HCT116 (cell line): ENCODE data around the gene PRKACG. TPM values are rescaled to one million over a fixed set of nuclear protein-coding genes. Genes with fewer than 3 reads are reported as not detected.

Source experiments
- ATAC-seq: fragments of 200-7000 bp; cut with Tn5 transposase; 2 replicates; pipeline ENCODE4 v1.9.1; 2020; ENCODE audit warnings: mild to moderate bottlenecking, moderate library complexity
- BruUV-seq: library from RNA; stranded (reverse); fragments of 400-500 nt; replicated peaks from 2 replicates; lab custom pipeline; 2021; lab: Mats Ljungman, UMichigan
- CTCF ChIA-PET: fragments of 300-600 bp; sonication (Branson Sonifier 250); formaldehyde crosslinking; loops from one replicate; lab custom pipeline; 2021; ENCODE audit warnings: antibody characterized with exemption; lab: Charles Lee
- POLR2A ChIA-PET: fragments of 300-600, 350-600 bp; sonication (Branson Sonifier 250); formaldehyde crosslinking; loops from one replicate; lab custom pipeline; 2021; ENCODE audit warnings: antibody characterized with exemption; lab: Charles Lee
- RAD21 ChIA-PET, 2 experiments: fragments of 300-600 bp; sonication (Branson Sonifier 250); formaldehyde crosslinking; loops; one replicate each; lab custom pipeline; 2023; ENCODE audit warnings: low total read pairs in 2 of 2; ENCODE audit not compliant: uncharacterized antibody in 2 of 2, unreplicated experiment in 2 of 2, low non-redundant PET in 1 of 2; lab: Charles Lee
- DNase-seq: peaks from one replicate; pipeline ENCODE4 v3.0.0-alpha.2; 2010; ENCODE audit warnings: low read depth, low spot score
- H2AFZ ChIP-seq: fragments of 200-600 bp; shearing (Covaris generic), sonication (generic); 2 replicates; pipeline ENCODE4 v1.6.1; 2017; ENCODE audit warnings: low read depth, mixed run types, mixed read lengths, antibody characterized with exemption, low read length; ENCODE audit not compliant: poor library complexity, severe bottlenecking
- H3K27ac ChIP-seq: 2 replicates; pipeline ENCODE4 v1.5.1; 2012; ENCODE audit warnings: low read depth, low read length
- H3K27me3 ChIP-seq: fragments of 200-600 bp; sonication (generic); 2 replicates; pipeline ENCODE4 v1.6.1; 2016; ENCODE audit warnings: mixed run types, low read length, mixed read lengths; ENCODE audit not compliant: insufficient read depth
- H3K36me3 ChIP-seq, 2 experiments: fragments of 200-500 bp in 1 of 2; fragments of 200-600 bp in 1 of 2; sonication (Bioruptor generic) in 1 of 2; sonication (generic) in 1 of 2; 2 replicates each; pipeline versions ENCODE4 v1.5.1 to v1.6.1; 2014 to 2016; ENCODE audit warnings: low read length in 2 of 2, inconsistent platforms in 1 of 2, mixed read lengths in 1 of 2, mixed run types in 1 of 2; ENCODE audit not compliant: insufficient read depth in 2 of 2, control insufficient read depth in 1 of 2
- H3K4me1 ChIP-seq, 2 experiments: fragments of 200-600 bp in 1 of 2; sonication (generic) in 1 of 2; 2 replicates each; pipeline versions ENCODE4 v1.5.1 to v1.6.1; 2012 to 2017; ENCODE audit warnings: low read length in 2 of 2, inconsistent platforms in 1 of 2, mild to moderate bottlenecking in 1 of 2, mixed read lengths in 1 of 2, mixed run types in 1 of 2, moderate library complexity in 1 of 2; ENCODE audit not compliant: insufficient read depth in 2 of 2, control insufficient read depth in 1 of 2
- H3K4me2 ChIP-seq: fragments of 200-600 bp; sonication (generic); 2 replicates; pipeline ENCODE4 v1.6.1; 2017; ENCODE audit warnings: mixed run types, low read length, mixed read lengths
- H3K4me3 ChIP-seq, 2 experiments: fragments of 200-600 bp in 1 of 2; sonication (generic) in 1 of 2; replicated peaks in 1 of 2; 2 replicates each; pipeline ENCODE4 v1.5.1; 2011 to 2016; ENCODE audit warnings: low read length in 2 of 2, control low read depth in 1 of 2, low read depth in 1 of 2, mild to moderate bottlenecking in 1 of 2, mixed read lengths in 1 of 2, mixed run types in 1 of 2
- H3K79me2 ChIP-seq: fragments of 200-600 bp; sonication (generic); 2 replicates; pipeline ENCODE4 v1.6.1; 2017; ENCODE audit warnings: mild to moderate bottlenecking, mixed run types, low read length, moderate library complexity, mixed read lengths; ENCODE audit not compliant: insufficient read depth
- H3K9ac ChIP-seq: fragments of 200-600 bp; sonication (generic); 2 replicates; pipeline ENCODE4 v1.6.1; 2016; ENCODE audit warnings: low read length, mixed read lengths
- H3K9me2 ChIP-seq: fragments of 200-600 bp; sonication (generic), shearing (Covaris generic); 2 replicates; pipeline ENCODE4 v1.6.1; 2017; ENCODE audit warnings: mixed run types, mild to moderate bottlenecking, moderate library complexity; ENCODE audit not compliant: insufficient read depth
- H3K9me3 ChIP-seq, 2 experiments: fragments of 200-500 bp in 1 of 2; fragments of 200-600 bp in 1 of 2; sonication (Bioruptor generic) in 1 of 2; sonication (generic) in 1 of 2; 2 replicates each; pipeline ENCODE4 v1.6.1; 2014 to 2017; ENCODE audit warnings: low read length in 2 of 2, mixed read lengths in 2 of 2, inconsistent platforms in 1 of 2, low read depth in 1 of 2, mild to moderate bottlenecking in 1 of 2, mixed run types in 1 of 2, moderate library complexity in 1 of 2; ENCODE audit not compliant: control insufficient read depth in 1 of 2, insufficient read depth in 1 of 2
- H4K20me1 ChIP-seq: fragments of 200-600 bp; sonication (generic), shearing (Covaris generic); 2 replicates; pipeline ENCODE4 v1.6.1; 2017; ENCODE audit warnings: mixed run types, mild to moderate bottlenecking, moderate library complexity; ENCODE audit not compliant: insufficient read depth
- CBX3 ChIP-seq: IDR thresholded peaks from 2 replicates; pipeline ENCODE4 v1.6.1; 2012; ENCODE audit warnings: low read depth
- CEBPB ChIP-seq: IDR thresholded peaks from 2 replicates; pipeline ENCODE4 v1.6.1; 2012; ENCODE audit warnings: low read depth
- EZH2phosphoT487 ChIP-seq: fragments of 200-600 bp; IDR thresholded peaks from 2 replicates; pipeline ENCODE4 v1.6.1; 2018; ENCODE audit warnings: antibody characterized with exemption, borderline replicate concordance
- FOSL1 ChIP-seq: IDR thresholded peaks from 2 replicates; pipeline ENCODE4 v1.6.1; 2012; ENCODE audit warnings: low read depth
- JUND ChIP-seq: IDR thresholded peaks from 2 replicates; pipeline ENCODE4 v1.6.1; 2012
- POLR2A ChIP-seq: IDR thresholded peaks from 2 replicates; pipeline ENCODE4 v1.7.0; 2011; ENCODE audit warnings: borderline replicate concordance; ENCODE audit not compliant: insufficient read depth, insufficient read length; ENCODE audit errors: extremely low read depth
- RAD21 ChIP-seq: IDR thresholded peaks from 2 replicates; pipeline ENCODE4 v1.6.1; 2012; ENCODE audit warnings: low read depth, mild to moderate bottlenecking
- SIN3A ChIP-seq: IDR thresholded peaks from 2 replicates; pipeline ENCODE4 v1.6.1; 2012; ENCODE audit warnings: low read depth
- SP1 ChIP-seq: IDR thresholded peaks from 2 replicates; pipeline ENCODE4 v1.6.1; 2012; ENCODE audit warnings: low read depth
- YY1 ChIP-seq: IDR thresholded peaks from 2 replicates; pipeline ENCODE4 v1.6.1; 2011; ENCODE audit warnings: low read length, low read depth, moderate library complexity, mild to moderate bottlenecking; ENCODE audit not compliant: insufficient replicate concordance; ENCODE audit errors: extremely low read depth
- ZNF274 ChIP-seq: fragments of 200-500 bp; sonication (Bioruptor generic); IDR thresholded peaks from 2 replicates; pipeline ENCODE4 v1.6.1; 2014; ENCODE audit warnings: mild to moderate bottlenecking, low read depth, low read length, inconsistent platforms
- intact Hi-C: fragments of 100-400 bp; cut with micrococcal nuclease; formaldehyde crosslinking; loops from 2 replicates; pipeline ENCODE4 v1.10.0; 2022
- total RNA-seq: library from RNA; stranded (reverse); gene quantifications from one replicate; pipeline ENCODE4 v1.2.1, GENCODE V29; 2021; ENCODE audit not compliant: unreplicated experiment
- TF ChIP-seq, protein P1 (sequence below): IDR thresholded peaks from 2 replicates; pipeline ENCODE4 v1.6.1; 2011; ENCODE audit warnings: mild to moderate bottlenecking, low read length, moderate library complexity; ENCODE audit not compliant: insufficient replicate concordance; ENCODE audit errors: extremely low read depth
- TF ChIP-seq, protein P2 (sequence below): IDR thresholded peaks from 2 replicates; pipeline ENCODE4 v1.6.1; 2012
- TF ChIP-seq, protein P3 (sequence below): IDR thresholded peaks from 2 replicates; pipeline ENCODE4 v1.6.1; 2012; ENCODE audit warnings: low read depth

PRKACG gene
- total RNA-seq, 1 experiment from 2014 or later, result not detected

DNA sequence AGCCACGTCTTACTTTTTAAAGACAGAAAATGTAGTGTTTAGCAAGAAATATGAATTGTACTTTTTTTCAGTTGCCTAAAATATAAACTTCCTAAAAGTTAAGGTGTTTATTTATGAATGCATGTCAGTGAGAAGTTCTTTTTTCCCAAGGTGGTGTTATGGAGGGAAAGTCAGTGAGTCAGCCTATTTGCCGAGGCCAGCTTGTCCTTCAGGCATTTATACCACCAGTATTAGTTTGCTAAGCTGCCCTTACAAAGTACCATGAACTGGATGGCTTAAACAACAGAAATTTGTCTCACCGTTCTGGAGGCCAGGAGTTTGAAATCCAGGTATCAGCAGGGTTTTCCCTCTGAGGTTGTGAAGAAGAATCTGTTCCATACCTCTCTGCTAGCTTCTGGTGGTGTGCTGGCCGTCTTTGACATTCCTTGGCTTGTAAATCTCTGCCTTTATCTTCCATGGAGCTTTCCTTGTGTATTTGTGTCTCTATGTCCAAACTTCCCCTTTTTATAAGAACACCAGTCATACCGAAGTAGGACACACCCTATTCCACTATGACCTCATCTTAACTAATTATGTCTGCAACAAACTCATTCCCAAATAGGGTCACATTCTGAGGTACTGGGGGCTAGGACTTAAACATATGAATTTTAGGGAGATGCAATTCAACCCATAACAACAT is 38.4 kb downstream of the PRKACG start:
- Histone ChIP-seq H3K27me3 (peaks cover 5% of the 10 kb centered on the region), H3K9me3 (no peaks in the 10 kb centered on the region), H3K4me3 (no peak overlapping the region), H2AFZ (no peak overlapping the region), H3K9me2 (no peaks in the 10 kb centered on the region), H3K36me3 (no peaks in the 10 kb centered on the region), H3K4me1 (no peaks in the 10 kb centered on the region), H3K4me2 (no peak overlapping the region), H3K9ac (no peak overlapping the region), H4K20me1 (no peaks in the 10 kb centered on the region), H3K79me2 (no peaks in the 10 kb centered on the region), H3K27ac (no peak overlapping the region)
- DNase-seq (no peak), ATAC-seq (no peak)
- RAD21 ChIA-PET, result no interaction called here
- POLR2A ChIA-PET, result no interaction called here
- TF ChIP-seq SP1 (no peak), YY1 (no peak), SIN3A (no peak), ZNF274 (no peak), JUND (no peak)
- TF ChIP-seq, protein P1, sequence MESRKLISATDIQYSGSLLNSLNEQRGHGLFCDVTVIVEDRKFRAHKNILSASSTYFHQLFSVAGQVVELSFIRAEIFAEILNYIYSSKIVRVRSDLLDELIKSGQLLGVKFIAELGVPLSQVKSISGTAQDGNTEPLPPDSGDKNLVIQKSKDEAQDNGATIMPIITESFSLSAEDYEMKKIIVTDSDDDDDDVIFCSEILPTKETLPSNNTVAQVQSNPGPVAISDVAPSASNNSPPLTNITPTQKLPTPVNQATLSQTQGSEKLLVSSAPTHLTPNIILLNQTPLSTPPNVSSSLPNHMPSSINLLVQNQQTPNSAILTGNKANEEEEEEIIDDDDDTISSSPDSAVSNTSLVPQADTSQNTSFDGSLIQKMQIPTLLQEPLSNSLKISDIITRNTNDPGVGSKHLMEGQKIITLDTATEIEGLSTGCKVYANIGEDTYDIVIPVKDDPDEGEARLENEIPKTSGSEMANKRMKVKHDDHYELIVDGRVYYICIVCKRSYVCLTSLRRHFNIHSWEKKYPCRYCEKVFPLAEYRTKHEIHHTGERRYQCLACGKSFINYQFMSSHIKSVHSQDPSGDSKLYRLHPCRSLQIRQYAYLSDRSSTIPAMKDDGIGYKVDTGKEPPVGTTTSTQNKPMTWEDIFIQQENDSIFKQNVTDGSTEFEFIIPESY, result no peak
- TF ChIP-seq, protein P2, sequence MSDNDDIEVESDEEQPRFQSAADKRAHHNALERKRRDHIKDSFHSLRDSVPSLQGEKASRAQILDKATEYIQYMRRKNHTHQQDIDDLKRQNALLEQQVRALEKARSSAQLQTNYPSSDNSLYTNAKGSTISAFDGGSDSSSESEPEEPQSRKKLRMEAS, result no peak
- intact Hi-C loops, result no loop called here
- no TSS peak for BruUV-seq
- CTCF ChIA-PET, result no interaction called here

DNA sequence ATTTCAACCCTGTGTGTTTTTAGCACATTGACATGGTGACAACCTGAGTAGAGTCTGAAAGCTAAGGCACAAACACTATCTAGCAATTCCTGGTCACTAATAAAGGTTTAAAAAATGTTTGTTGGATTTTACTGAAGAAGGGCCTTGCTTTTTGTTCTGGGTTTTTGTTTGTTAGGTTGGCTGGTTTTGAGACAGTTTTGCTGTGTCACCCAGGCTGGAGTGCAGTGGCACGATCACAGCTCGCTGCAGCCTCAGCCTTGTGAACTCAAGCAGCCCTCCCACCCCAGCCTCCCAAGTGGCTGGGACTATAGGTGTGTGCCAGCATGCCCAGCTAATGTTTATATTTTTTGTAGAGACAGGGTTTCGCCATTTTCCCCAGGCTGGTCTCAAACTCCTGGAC is 39.0 kb downstream of the PRKACG start:
- CTCF ChIA-PET, result no interaction called here
- H3K9ac ChIP-seq, result no peak overlapping the region
- intact Hi-C loops, result no loop called here
- DNase-seq (no peak), ATAC-seq (no peak)
- H3K4me3 ChIP-seq, result no peak overlapping the region
- POLR2A ChIA-PET, result no interaction called here
- H3K27ac ChIP-seq, result no peak overlapping the region
- RAD21 ChIA-PET, result no interaction called here
- H3K36me3 ChIP-seq, result no peaks in the 10 kb centered on the region
- no TSS peak for BruUV-seq
- H3K9me2 ChIP-seq, result no peaks in the 10 kb centered on the region
- no peak overlapping the region for H2AFZ ChIP-seq
- H4K20me1 ChIP-seq, result no peaks in the 10 kb centered on the region
- peaks cover 8% of the 10 kb centered on the region; the same call in 1 of the 2 replicates for H3K27me3 ChIP-seq
- no peak overlapping the region for H3K4me2 ChIP-seq
- no peaks in the 10 kb centered on the region for H3K79me2 ChIP-seq
- no peaks in the 10 kb centered on the region for H3K9me3 ChIP-seq
- no peaks in the 10 kb centered on the region for H3K4me1 ChIP-seq
- TF ChIP-seq CBX3 (no peak), RAD21 (no peak), ZNF274 (no peak), FOSL1 (no peak), SIN3A (no peak), POLR2A (no peak), EZH2phosphoT487 (no peak), CEBPB (no peak)
- TF ChIP-seq, protein P3, sequence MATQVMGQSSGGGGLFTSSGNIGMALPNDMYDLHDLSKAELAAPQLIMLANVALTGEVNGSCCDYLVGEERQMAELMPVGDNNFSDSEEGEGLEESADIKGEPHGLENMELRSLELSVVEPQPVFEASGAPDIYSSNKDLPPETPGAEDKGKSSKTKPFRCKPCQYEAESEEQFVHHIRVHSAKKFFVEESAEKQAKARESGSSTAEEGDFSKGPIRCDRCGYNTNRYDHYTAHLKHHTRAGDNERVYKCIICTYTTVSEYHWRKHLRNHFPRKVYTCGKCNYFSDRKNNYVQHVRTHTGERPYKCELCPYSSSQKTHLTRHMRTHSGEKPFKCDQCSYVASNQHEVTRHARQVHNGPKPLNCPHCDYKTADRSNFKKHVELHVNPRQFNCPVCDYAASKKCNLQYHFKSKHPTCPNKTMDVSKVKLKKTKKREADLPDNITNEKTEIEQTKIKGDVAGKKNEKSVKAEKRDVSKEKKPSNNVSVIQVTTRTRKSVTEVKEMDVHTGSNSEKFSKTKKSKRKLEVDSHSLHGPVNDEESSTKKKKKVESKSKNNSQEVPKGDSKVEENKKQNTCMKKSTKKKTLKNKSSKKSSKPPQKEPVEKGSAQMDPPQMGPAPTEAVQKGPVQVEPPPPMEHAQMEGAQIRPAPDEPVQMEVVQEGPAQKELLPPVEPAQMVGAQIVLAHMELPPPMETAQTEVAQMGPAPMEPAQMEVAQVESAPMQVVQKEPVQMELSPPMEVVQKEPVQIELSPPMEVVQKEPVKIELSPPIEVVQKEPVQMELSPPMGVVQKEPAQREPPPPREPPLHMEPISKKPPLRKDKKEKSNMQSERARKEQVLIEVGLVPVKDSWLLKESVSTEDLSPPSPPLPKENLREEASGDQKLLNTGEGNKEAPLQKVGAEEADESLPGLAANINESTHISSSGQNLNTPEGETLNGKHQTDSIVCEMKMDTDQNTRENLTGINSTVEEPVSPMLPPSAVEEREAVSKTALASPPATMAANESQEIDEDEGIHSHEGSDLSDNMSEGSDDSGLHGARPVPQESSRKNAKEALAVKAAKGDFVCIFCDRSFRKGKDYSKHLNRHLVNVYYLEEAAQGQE, result no peak
- TF ChIP-seq, all 23 proteins: peak for 0
